ENCODE results near the gene IFNA17. TPM values are rescaled to one million over a fixed set of nuclear protein-coding genes. Genes with fewer than 3 reads are reported as not detected.

The IFNA17 gene
- not detected in 2 replicates for total RNA-seq

- Histone ChIP-seq H3K79me2 (ENCODE audit: insufficient read depth, low read length) (no peaks in the 10 kb centered on the region), H3K27ac (ENCODE audit: low read depth, low read length) (no peak within 1 kb of the TSS), H4K20me1 (ENCODE audit: insufficient read depth, low read length) (no peaks in the 10 kb centered on the region), H3K4me1 (ENCODE audit: insufficient read depth, low read length) (no peaks in the 10 kb centered on the region), H3K4me3 (ENCODE audit: insufficient read depth, low read length) (no peak within 1 kb of the TSS), H2AFZ (ENCODE audit: low read length) (no peak within 1 kb of the TSS), H3K27me3 (ENCODE audit: insufficient read depth, low read length) (peaks cover 2% of the 10 kb centered on the region), H3K4me2 (ENCODE audit: insufficient read depth, low read length) (no peak within 1 kb of the TSS), H3K36me3 (ENCODE audit: insufficient read depth, low read length) (no peaks in the 10 kb centered on the region), H3K9me3 (ENCODE audit: low read depth, low read length) (no peaks in the 10 kb centered on the region)
- no peak for DNase-seq (ENCODE audit: insufficient read length, low spot score, missing footprints)
- TF ChIP-seq, protein P1, sequence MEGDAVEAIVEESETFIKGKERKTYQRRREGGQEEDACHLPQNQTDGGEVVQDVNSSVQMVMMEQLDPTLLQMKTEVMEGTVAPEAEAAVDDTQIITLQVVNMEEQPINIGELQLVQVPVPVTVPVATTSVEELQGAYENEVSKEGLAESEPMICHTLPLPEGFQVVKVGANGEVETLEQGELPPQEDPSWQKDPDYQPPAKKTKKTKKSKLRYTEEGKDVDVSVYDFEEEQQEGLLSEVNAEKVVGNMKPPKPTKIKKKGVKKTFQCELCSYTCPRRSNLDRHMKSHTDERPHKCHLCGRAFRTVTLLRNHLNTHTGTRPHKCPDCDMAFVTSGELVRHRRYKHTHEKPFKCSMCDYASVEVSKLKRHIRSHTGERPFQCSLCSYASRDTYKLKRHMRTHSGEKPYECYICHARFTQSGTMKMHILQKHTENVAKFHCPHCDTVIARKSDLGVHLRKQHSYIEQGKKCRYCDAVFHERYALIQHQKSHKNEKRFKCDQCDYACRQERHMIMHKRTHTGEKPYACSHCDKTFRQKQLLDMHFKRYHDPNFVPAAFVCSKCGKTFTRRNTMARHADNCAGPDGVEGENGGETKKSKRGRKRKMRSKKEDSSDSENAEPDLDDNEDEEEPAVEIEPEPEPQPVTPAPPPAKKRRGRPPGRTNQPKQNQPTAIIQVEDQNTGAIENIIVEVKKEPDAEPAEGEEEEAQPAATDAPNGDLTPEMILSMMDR (IDR thresholded peaks at IDR 0.05; ENCODE audit: extremely low read depth, low read depth, low read length), result no peak
Observed at GRCh38 chr9:21228122-21228521, at the start of gene IFNA17. TSS of gene IFNA17 (minus strand) at chr9:21228222. CDS start at chr9:21228173, 49 bp downstream.

- no peak overlapping the region for H2AFZ ChIP-seq (ENCODE audit: low read length)
- no peak overlapping the region for H3K4me3 ChIP-seq (ENCODE audit: insufficient read depth, low read length)
- no peaks in the 10 kb centered on the region for H3K79me2 ChIP-seq (ENCODE audit: insufficient read depth, low read length)
- H4K20me1 ChIP-seq (ENCODE audit: insufficient read depth, low read length), result no peaks in the 10 kb centered on the region
- no peaks in the 10 kb centered on the region for H3K9me3 ChIP-seq (ENCODE audit: low read depth, low read length)
- no peak overlapping the region for H3K27ac ChIP-seq (ENCODE audit: low read depth, low read length)
- no peaks in the 10 kb centered on the region for H3K36me3 ChIP-seq (ENCODE audit: insufficient read depth, low read length)
- H3K27me3 ChIP-seq (ENCODE audit: insufficient read depth, low read length), result peaks cover 28% of the 10 kb centered on the region
- TF ChIP-seq, protein P1 (IDR thresholded peaks at IDR 0.05; ENCODE audit: extremely low read depth, low read depth, low read length), result no peak
- no peak for DNase-seq (ENCODE audit: insufficient read length, low spot score, missing footprints)
- H3K4me2 ChIP-seq (ENCODE audit: insufficient read depth, low read length), result no peak overlapping the region
- H3K4me1 ChIP-seq (ENCODE audit: insufficient read depth, low read length), result no peaks in the 10 kb centered on the region
Observed at GRCh38 chr9:21268347-21268657, 40.3 kb upstream of the IFNA17 start.

DNA sequence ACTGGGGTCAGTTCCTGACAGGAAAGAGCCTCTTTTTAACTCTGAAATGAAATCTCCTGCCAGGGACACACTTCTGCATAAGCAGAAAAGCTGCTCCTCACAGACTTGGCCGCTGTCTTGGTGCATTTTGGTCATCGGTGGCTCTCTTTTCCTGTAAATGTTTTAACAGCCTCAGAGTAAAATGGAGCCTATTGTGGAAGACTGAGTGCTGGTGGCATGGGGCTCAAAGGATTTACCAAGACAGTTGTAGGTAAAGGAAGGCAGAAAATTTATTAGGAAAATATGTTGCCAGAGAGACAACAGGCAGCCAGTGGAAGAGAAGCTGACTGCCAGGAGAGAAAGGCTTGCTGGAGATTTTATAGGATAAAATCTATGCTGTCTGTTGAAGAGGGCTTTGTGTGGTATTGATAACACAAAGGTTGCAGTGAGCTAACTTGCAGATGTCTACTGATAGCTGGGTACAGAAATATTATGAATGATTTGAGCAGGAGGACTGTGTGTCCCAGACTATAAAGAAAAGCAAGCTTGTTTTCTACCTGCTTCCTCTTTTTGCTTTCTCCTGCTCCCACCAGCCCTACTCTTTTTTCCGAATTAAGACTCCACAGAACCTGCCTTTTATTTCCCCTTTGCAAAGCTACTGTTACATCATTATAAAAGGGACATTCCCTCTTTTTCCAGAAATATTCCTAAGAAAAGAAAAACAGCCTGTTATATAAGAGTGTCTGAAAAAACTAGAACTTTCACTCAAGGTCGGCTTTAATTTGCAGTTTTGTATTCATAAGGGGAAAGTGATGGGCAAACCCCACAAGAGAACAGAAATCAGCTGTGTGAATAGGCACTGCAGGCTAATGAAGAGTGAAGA, 39.7 kb upstream of the IFNA17 start:
- H3K27me3 ChIP-seq (ENCODE audit: insufficient read depth, low read length), result peaks cover 28% of the 10 kb centered on the region

More for the DNA sequence above, 39.7 kb upstream of the IFNA17 start:
- no peak overlapping the region for H2AFZ ChIP-seq (ENCODE audit: low read length)
- no peaks in the 10 kb centered on the region for H3K79me2 ChIP-seq (ENCODE audit: insufficient read depth, low read length)
- H3K4me2 ChIP-seq (ENCODE audit: insufficient read depth, low read length), result no peak overlapping the region
- TF ChIP-seq, protein P1 (IDR thresholded peaks at IDR 0.05; ENCODE audit: extremely low read depth, low read depth, low read length), result no peak
- no peaks in the 10 kb centered on the region for H3K36me3 ChIP-seq (ENCODE audit: insufficient read depth, low read length)
- no peak overlapping the region for H3K4me3 ChIP-seq (ENCODE audit: insufficient read depth, low read length)
- DNase-seq (ENCODE audit: insufficient read length, low spot score, missing footprints), result no peak
- no peak overlapping the region for H3K27ac ChIP-seq (ENCODE audit: low read depth, low read length)
- H3K9me3 ChIP-seq (ENCODE audit: low read depth, low read length), result no peaks in the 10 kb centered on the region
- no peaks in the 10 kb centered on the region for H4K20me1 ChIP-seq (ENCODE audit: insufficient read depth, low read length)
- H3K4me1 ChIP-seq (ENCODE audit: insufficient read depth, low read length), result no peaks in the 10 kb centered on the region

All from osteoblast (primary cell).